ENCODE measurements around the gene LOX. TPM values are rescaled to one million over a fixed set of nuclear protein-coding genes. Genes with fewer than 3 reads are reported as not detected.
A peak's percentile ranks its signal among the peaks of the same experiment; 100 is the strongest.

LOX gene
- total and polyA plus RNA-seq, 9 of the 15 experiments (the other 6 are each of a cell fraction or from before 2014, with no cell fraction given) = 0.06 to 0.09 TPM; not detected in 7

DNA sequence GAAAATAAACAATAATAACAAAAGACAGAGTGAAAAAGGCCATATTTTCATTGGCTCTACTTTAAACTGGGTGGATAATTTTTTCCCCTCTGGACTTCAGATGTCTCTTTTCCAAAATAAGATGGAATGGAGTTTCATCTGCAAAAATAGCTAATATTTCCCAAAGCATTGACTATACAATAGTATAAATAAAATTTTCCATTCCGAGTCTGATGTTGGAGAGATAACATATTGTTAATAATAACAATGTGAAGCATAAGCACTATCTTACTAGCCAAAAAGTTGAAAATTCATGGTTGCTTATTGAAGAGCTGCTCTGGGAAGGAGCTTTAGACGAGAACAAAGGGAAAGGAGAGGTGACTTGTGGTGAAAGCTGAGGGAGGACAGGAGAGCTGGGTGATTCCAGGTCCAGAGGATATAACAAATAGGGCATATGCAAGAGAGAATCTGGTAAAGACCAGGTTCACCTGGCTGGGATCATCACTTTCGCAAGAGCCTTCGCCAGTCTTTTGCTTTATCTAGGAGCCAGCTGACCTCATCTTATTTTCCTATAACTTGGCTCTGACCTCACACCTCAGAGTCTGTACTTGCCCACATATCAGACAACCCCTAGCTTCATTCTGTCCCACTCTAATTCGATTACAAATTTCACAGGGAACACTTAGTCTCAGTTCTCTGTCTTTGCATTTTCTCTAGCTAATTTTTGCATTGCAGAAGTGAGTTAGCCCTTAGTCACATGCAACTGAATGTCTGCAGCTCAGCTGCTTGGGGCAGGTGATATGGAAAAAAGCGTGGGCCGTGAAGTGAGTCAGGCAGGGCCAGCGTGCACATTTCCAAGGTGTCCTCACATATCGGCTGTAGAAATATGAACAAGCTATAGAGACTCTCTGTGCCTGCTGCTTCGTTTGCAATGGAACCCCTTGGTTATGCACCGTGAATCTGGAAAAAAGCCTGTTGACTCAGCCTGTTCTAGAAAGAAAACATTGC is 43.7 kb upstream of the LOX start (continued):
- TF ChIP-seq RUNX1 (IDR thresholded peaks at IDR 0.05; ENCODE audit: low read depth) = no peak
- no peak for TF ChIP-seq ZNF717 (CRISPR knock-in tag; IDR thresholded peaks at IDR 0.05)
- TF ChIP-seq CREM (IDR thresholded peaks at IDR 0.05; ENCODE audit: low read depth) = peak; percentile 35; the same call in 1 of the 2 replicates
- TF ChIP-seq CHD1 (IDR thresholded peaks at IDR 0.05; ENCODE audit: low read length) = no peak
- TF ChIP-seq NFATC3 (IDR thresholded peaks at IDR 0.05) = no peak
- no peak for TF ChIP-seq ZNF609 (CRISPR knock-in tag; IDR thresholded peaks at IDR 0.05; ENCODE audit: borderline replicate concordance)
- no peak for TF ChIP-seq ESRRA (IDR thresholded peaks at IDR 0.05; ENCODE audit: borderline replicate concordance, low read depth)
- no peak for TF ChIP-seq CAMTA2 (CRISPR knock-in tag; conservative IDR thresholded peaks at IDR 0.05)
- TF ChIP-seq, protein P1, sequence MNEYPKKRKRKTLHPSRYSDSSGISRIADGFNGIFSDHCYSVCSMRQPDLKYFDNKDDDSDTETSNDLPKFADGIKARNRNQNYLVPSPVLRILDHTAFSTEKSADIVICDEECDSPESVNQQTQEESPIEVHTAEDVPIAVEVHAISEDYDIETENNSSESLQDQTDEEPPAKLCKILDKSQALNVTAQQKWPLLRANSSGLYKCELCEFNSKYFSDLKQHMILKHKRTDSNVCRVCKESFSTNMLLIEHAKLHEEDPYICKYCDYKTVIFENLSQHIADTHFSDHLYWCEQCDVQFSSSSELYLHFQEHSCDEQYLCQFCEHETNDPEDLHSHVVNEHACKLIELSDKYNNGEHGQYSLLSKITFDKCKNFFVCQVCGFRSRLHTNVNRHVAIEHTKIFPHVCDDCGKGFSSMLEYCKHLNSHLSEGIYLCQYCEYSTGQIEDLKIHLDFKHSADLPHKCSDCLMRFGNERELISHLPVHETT (CRISPR knock-in tag; conservative IDR thresholded peaks at IDR 0.05 in 1 of 2, IDR thresholded peaks at IDR 0.05 in 1 of 2) = no peak
- TF ChIP-seq MAFF (IDR thresholded peaks at IDR 0.05; ENCODE audit: low read length) = no peak
- TF ChIP-seq HLTF (IDR thresholded peaks at IDR 0.05) = no peak
- TF ChIP-seq ZZZ3 (IDR thresholded peaks at IDR 0.05) = no peak
- TF ChIP-seq VEZF1 (CRISPR knock-in tag; IDR thresholded peaks at IDR 0.05) = no peak
- peak; percentile 61; the same call in 1 of the 2 replicates for TF ChIP-seq SMARCE1 (IDR thresholded peaks at IDR 0.05)
- TF ChIP-seq TRIM24 (IDR thresholded peaks at IDR 0.05) = peak; percentile 40 to 43; a peak in 2 of 4 replicates
- no peak for TF ChIP-seq ZNF3 (CRISPR knock-in tag; IDR thresholded peaks at IDR 0.05)
- no peak for TF ChIP-seq POLR2A (conservative IDR thresholded peaks at IDR 0.05)
- no peak for TF ChIP-seq ZC3H8 (IDR thresholded peaks at IDR 0.05)
- TF ChIP-seq CBFA2T3 (IDR thresholded peaks at IDR 0.05) = peak; percentile 83
- no peak for TF ChIP-seq CBX1 (IDR thresholded peaks at IDR 0.05; ENCODE audit: low read depth)
- TF ChIP-seq ZNF408 (CRISPR knock-in tag; IDR thresholded peaks at IDR 0.05; ENCODE audit: low read depth) = no peak
- no peak for TF ChIP-seq ARNT (IDR thresholded peaks at IDR 0.05)
- peak; percentile 63; the same call in 1 of the 2 replicates for TF ChIP-seq TCF3 (CRISPR knock-in tag; IDR thresholded peaks at IDR 0.05)
- no peak for TF ChIP-seq NFIX (CRISPR knock-in tag; IDR thresholded peaks at IDR 0.05; ENCODE audit: low read depth)

Data from K562 (cell line).